Dermis blood vessel endothelial cell (primary cell): Measurements from ENCODE around the gene ATP1A1. TPM values are rescaled to one million over a fixed set of nuclear protein-coding genes. Genes with fewer than 3 reads are reported as not detected.
A peak's percentile ranks its signal among the peaks of the same experiment; 100 is the strongest.

Experiments
- DNase-seq: peaks from one replicate; pipeline ENCODE4 v3.0.0; 2010
- total RNA-seq: library from RNA; depleted of rRNA; stranded (reverse); fragments of >200 nt; gene quantifications from 2 replicates; pipeline ENCODE4 v1.2.3, GENCODE V29; 2014

The ATP1A1 gene
- total RNA-seq = 208 and 350 TPM in 2 replicates

DNA sequence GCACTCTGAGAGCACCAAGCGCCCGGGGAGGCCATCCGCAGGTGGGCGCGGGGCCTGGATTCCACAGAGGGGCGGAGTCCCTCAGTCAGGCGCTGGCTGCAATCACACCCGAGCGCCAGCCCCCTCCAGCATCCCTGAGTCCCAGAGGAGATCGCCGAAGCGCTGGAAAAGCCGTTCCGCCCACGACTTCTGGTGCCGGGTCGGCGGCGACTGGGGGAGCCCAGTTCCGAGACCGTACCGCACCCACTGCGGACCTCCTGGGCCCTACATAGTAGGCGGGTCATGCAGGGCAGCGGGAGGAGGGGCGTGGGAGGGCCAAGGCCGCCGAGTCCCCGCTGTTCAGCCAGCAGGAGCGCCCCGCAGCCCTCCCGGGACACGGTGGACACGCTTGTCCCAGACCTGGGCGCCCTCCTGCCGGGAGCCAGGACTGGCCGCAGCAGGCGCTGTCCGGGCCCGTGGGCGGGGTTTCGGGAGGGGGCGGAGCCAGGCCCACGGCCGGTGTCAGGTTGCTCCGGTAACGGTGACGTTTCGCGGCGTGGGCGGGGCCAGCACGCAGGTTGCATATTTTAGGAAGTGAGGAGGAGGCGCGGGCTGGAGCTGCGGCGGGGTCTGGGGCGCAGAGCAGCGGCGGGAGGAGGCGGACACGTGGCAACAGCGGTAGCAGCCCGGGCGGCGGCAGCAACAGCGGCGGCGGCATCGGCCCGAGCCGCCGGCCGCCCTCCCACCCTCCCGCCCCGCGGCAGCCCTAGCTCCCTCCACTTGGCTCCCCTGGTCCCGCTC lies at the start of gene ATP1A1:
Gene ATP1A1, plus strand, starts transcription at position 594 of the 780 bp plus-strand sequence. CDS start 268 bp downstream, outside the sequence.
- DNase-seq = peak; percentile 97

DNA sequence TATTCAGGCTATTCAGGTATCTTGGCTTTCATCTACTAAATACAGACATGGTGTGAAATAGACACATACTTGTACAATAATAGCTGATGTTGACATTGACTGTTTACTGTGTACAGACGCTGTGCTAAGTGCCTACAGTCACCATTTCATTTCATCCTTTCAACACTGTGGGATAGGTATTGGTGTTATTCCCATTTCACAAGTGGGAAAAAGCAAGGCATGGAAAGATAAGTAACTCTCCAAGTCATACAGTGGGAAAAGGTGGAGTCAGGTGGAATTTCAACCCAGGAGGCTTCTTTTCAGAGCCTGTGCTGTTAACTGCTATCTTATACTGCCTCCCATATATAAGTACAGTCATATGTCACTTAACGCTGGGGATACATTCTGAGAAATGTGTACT lies 49.6 kb upstream of the ATP1A1 start:
- no peak for DNase-seq

DNA sequence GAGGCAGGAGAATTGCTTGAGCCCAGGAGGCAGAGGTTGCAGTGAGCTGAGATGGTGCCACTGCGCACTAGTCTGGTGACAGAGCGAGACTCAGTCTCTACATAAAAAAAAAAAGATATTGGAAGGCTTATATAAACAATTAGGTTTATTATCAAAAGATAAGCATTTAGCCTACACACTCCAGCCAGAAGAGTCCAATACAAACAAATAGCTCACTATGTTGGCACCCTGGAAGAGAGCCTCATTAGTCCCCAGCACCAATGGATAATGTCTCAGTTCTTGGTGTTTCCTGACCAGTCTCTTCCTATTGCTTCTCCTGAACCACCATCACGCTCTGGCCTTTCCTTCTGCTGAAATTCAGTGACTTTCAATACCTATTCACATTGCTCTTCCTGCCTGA lies 48.6 kb upstream of the ATP1A1 start:
- DNase-seq = peak; percentile 4

DNA sequence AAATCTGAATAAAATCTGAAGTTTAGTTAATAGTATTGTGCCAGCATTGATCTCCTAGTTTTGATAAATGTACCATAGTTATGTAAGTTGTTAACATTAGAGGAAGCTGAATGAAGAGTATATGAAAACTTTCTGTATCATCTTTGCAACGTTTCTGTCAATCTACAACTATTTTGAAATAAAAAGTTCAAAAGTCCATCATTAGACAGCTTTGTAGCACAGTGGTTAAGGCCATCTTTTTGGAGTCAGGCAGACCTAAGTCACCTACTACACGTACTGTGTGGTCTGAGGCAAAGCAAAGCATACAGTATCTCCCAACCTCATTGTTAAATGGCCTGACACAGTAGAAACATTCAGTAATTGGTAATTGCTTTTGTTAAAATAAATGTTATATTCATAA lies 47.9 kb upstream of the ATP1A1 start:
- DNase-seq = no peak

DNA sequence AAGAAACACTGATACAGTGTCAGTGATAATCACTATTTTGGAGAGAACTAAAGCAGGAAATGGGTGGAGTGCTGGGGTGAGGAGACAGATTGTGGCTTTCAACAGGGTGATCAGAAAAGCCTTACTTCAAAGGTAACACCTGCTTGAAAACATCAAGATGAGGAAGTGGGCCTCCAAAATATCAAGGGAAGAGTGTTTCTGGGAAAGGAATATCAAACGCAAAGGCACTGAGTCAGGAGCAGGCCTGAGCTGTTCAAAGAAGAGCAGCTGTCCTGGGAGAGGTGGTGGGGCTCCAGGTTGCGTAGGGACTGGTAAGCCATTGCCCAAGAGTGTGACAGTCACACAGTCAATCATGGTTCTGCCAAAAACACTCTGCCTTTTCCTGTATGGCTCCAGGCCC lies 47.1 kb upstream of the ATP1A1 start:
- no peak for DNase-seq

DNA sequence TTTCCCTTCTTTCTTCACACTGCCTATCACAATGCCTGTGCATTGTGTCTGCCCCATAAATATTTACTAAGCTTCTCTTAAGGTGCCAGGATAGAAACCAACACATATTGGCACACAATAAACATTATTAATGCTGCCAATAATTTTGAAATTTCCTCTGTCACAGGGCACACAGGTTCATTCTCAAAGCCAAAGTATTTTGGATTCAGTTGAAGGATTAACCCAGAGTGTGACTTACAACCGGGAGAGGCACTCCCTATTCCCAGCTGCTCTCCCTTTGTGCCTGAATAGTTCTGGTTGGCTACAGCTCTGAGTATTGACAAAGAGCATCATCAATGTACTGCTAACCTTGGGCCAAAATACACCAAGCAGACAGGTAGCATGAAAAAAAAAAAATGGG lies 46.6 kb upstream of the ATP1A1 start:
- DNase-seq = no peak

DNA sequence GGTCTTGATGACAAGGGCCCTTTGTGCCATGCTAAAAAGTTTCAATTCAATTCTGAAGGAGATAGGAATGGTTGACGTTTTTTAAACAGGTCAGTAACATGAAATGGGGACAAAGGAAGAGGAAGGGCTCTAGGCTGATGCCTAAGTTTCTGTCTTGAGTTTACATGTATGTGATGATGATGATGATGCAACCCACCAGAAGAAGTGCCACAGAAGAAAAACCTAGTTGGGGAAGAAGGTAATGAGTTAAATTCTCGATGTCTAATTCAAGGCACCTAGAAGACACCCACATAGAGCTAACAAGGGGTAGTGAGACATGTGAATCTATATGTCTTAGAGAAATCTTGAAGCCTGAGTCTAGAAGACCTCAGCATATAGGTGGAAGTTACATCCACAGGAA lies 44.4 kb upstream of the ATP1A1 start:
- no peak for DNase-seq

DNA sequence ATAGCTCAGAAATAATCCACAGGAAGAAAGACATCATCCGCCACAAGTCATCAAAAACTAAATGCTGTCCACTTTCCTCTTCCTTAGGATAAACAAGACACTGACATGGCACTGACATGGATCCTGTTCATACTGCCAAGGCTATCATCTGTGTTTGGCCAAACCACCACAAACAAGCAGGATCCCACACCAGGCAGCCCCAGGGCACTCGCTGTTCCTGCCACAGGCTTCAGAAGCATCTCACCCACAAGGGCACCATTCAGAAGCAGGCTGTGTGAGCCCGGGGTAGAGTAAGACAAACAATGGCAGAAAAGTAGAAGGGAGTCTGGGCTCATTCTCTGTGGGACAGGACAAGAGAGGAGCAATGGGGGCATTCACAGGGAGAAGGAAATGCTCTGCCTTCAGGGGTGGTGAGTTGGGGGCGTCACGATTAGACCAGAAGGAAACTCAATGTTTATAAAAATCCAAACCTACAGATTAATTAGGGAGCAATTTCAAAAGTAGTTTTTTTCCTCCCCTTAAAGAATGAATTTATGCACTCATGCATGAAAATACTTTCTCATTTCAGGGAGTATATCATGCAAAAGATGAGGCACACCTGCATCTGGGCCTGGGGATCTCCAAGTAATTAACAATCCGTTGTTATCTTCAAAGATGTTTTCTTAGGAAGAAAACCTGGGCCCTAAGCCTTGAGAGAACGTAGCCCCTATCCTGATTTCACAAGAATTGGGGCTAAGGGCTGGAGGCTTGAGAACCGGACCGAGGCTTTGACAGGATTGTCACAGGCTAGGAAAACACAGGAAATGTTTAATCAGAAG lies 43.3 kb upstream of the ATP1A1 start:
- no peak for DNase-seq

DNA sequence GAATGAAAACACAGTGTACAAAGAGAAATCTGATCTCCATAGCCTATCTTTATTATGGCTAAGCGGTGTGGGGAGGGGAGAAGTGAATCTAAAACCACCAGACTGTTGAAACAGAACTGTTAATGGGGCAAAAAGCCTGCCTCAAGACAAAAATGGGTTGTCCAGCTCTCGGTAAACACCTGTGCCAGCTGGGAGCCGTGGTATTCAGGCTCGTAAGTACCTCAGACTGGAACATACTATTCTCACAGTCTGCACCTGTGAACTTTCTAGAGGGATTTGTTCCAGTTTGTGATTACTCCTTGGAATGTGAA lies 42.7 kb upstream of the ATP1A1 start:
- DNase-seq = no peak

DNA sequence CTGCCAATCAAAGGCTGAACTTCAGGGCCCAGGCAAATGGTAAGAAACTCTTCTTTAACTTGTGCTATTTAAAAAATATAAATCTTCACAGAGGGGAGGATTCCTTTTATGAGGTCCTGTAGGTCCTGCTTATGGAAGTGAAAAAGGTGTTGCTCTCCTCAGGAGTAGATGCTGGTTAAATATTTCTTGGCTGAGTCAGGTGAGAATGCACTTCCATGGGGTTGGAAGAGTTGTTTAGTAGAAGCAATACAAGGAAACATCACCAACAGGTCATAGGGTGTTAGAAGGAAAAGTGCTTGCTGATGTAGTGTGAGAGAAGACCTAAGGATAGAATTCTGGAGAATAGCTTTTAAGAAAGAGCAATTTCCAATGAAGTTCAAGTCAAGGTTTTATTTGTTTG lies 42.2 kb upstream of the ATP1A1 start:
- DNase-seq = no peak

DNA sequence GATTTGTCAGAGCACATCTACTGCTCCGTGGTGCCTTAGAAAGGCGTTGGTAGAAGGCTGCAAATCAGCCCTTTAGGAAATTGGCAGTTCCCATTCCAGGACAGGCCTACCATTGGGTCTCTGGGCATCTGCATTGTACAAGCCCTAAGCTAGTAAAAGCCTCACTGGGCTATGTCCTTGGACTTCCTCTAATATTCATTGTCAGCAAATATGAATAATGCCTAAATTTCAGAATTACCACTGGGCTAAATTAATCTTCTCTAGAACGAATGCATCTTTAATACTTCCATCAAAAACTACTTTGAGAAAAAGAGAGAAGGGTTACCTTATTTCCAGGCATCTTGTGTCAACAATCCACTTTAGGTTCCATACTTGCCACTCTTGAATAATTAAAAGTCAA lies 41.5 kb upstream of the ATP1A1 start:
- no peak for DNase-seq

DNA sequence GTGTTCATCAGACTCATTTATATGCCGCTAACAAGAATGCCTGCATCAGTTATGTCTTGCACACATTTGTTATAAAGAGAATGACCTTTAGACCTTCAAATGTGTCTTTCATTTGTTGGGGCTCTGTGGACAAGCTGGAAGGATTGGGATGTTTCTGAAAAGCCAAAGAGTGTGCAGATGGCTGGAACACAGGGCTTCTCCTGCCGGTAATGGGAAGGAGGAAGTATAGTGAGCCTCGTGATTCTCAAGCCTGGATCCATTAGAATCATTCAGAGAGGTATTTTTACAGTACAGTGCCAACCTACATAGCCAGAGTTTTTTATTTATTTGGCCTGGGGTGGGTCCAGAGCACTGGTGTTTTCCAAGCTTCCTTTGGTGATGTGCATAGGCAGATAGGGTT lies 40.6 kb upstream of the ATP1A1 start:
- no peak for DNase-seq

DNA sequence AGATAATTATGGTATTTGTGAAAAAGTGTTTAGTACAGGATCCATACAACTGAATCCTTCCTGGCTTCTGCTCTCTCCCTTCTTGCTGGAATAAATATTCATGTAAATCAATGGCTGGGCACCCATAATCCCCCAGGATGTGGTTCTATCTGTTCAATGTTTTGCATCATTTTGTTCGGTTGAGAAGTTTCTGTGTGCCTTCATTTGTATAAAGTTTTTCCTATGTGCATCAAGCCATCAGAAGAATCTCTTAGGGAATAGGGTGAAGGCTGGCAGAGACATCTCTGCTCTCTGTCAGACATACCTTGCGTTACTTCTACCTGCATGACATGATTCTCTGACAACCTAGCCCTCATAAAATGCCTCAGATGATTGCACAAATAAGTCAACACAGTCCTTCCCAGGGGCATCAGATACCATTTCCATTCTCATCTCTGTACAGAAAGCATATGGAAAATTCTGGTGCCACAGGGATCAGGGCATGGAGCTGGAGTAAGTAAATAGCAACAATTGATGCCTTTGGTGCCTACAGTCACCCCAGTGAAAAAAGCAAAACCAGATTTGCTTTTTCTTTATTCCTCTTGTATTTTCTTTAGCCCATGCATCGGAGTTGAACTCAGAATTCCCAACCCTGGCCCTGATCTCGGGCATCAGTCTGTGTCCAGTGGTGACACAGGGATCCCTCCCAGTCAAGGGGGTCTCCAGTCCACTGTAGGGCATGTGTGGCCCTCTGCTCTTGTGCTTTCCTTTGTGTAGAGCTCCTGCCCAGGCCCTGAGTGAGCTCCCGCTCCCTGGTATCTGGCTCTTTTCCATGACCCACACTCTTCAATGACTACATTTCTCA lies 39.7 kb upstream of the ATP1A1 start:
- no peak for DNase-seq

DNA sequence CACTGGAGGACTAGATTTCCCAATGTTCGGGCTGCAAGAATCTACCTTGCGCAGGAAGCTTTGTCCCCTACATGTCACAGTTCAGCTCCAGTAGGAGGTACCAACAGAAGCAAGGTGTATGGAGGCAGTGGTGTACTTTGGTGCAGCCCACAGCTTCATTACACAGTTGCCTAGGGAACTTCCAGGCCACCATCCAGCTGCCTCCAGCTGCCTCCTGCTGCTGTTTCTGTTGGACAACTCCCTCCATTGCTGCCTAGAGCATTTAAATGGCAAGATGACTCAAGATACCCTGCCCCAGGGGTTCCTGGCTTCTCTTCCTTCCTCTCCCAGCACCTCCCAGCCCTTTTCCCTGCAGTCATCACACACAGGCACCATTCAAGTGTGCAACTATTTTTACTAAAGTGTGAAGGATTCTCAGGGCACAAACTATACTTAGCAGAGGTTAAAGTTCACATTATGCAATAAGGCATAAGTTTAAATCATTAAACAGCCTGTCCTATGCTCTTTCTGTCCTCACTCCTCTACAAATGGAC lies 39.0 kb upstream of the ATP1A1 start:
- peak; percentile 29 for DNase-seq

DNA sequence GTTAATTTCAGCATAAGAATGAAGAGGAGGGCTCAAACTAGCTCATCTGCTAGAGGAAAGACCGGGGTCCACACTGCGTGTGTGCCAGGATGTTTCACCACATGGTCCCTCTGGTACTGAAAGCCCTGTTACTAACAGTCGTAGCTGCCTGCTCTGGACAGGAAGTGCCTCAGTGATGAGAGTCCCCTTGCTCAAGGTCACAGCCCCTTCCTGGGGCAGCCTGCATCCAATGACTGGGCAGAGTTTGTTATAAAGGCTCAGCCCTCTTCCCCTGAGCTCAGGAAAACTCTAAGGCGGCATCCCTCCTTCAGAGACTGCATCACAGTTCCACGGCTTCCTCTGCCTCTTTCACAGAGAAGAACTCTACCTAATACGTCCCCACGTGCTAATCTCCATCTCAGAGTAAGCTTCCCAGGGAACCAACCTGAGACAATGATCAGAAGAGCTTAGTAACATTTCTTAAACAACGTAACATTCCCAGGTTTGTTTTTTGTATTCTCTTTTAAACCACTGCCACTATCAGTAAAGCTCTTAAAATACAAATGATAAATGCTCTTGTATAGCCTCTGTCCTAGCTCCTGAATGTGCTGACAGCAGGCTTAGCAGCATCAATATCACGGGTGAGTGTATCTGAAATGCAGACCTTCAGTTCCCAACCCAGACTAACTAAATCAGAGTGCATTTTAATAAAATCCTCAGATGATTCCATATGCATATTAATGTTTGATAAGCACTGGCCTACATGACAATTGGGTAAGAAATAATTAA lies 38.0 kb upstream of the ATP1A1 start:
- DNase-seq = peak; percentile 45

DNA sequence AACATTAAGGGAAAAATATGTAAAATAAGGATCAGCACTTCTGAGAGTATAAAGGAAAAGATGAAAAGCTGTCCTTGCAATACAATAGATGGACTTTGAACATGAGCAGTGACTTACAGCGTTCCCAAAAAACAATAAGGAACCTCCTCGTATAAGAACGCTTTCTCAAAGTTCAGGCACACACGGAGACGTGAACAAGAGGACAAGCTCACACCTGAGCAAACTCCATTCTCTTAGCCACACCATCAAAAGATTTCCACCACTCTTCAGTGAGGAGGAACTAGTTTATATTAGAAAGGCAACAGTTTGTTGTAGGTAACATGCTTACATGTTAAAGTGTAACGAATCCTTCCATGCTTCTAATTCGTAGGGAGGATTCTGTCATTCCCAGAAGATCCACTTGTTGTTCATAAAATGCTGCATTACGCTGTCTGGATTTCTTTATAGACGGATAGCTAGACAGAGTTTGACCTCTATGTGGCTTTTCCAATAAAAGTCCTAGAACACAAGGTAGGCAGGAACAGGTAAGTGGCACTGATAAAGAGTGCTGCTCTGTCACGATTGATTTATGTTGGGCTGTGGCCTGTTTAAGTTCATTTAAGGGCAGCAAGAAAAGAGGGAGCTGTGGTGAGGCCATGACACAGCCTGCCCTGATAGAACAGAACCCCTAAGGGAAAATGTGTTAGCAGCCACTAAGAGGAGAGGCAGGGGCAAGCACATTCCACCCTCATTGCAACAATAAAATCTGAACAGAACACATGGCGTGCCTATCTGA lies 37.0 kb upstream of the ATP1A1 start:
- no peak for DNase-seq

DNA sequence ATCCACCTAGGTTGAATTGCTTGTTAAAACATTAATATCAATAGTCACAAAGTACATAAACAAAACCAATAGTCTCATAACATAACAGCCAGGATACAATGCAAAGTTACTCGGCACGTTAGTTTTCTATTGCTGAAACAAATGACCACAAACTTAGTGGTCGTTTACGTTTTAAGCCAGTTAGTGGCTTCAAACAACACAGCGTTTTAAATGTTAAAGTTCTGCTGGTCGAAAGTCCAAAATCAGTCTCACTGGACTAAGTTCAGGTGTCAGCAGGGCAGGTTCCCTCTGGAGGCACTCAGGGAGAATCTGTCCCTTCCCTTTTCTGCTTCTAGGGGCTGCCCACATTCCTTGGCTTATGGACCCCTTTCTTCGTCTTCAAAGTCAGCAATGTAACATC lies 35.6 kb upstream of the ATP1A1 start:
- DNase-seq = no peak

DNA sequence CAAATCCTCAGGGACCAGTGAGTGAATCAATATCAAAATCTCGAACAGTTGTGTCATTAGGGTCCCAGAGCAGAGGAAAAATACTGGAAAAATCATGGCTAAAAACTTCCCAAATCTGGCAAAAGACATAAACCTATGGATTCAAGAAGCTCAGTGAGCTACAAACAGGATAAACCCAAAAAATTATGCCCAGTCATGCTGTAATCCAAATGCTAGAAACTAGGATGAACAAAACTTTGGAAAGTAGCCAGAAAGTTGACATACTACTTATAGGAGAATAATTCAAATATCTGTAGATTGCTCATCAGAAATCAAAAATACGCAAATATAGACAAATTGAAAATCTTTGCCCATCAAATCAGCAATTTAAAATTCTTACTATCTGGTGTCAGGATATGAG lies 34.6 kb upstream of the ATP1A1 start:
- DNase-seq = no peak

DNA sequence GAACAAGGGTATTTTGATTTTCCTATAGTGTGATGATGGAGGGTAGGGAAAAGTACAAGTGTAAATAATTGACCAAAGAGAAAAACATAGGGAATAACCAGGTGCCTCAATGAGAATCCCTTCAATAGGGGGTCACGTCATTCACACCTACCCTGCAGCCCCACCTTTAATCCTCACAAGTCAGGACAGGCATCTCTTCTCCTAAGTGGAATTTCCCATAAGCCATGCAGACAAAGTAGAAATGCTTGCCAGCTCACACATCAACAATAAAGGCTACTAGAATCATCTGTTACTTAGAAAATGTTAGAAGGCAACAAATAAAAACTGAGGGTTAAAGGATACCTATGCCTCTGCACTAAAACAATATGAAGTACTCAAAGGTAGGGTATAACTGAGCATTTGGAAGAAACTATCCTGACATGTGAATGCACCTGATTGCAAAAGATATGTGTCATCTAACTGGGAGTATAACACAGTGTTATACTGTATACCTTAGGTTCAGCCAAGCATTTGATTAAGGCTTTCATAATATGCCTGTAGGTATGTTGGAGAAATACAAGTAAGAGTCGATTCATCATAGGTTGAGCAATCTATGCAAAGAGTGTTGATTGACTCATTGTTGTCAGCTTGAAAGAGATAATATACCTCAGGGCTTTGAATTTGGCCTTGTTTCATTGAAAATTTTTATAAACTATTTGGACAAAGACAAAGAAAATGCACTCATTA lies 32.4 kb upstream of the ATP1A1 start:
- no peak for DNase-seq

DNA sequence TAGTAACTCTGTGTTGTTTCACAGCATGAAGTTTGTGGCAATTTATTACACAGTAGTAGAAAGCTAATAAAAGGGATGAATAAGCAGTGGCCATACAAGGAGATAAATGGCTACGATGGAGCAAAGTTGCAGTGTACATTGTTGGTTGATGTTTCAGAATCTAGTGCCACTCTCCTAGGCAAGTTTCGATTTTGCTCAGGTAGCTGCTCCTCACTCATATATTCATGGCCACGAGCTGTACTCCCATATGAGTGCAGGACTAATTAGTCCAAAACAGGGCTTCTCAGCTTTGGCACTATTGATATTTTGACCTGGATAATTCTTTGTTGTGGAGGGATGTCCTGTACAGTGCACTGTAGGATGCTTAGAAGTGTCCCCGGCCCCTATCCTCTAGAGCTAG lies 30.0 kb upstream of the ATP1A1 start:
- no peak for DNase-seq

DNA sequence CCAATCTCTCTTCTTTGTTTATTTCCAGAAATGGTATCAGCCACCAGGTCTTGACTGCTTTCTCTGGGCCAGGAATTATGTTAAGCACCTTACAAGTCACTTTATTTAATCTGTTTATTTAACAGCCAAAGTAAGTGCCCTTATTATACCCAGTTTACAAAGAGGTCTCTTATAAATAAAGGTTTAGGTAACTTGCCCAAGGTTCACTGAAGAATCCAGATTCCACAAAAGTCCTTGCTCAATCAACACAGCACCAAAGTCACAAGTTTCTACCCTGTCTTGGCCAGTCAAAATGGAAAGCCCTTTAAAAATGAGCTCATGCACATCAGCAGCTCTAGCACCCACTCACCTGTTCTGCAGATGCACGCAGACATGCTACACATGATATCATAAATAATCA lies 28.0 kb upstream of the ATP1A1 start:
- no peak for DNase-seq
